ENCODE measurements around the gene A3GALT2.

A3GALT2 gene

GRCh38 chr1:33257207-33257771 is 63.6 kb downstream of the A3GALT2 start:
- DNase-seq (ENCODE audit: insufficient read length, low spot score) (no peak), FAIRE-seq (no peak)
- TF ChIP-seq POU2F2 (IDR thresholded peaks at IDR 0.05; ENCODE audit: low read depth, low read length) (no peak), POLR2A (IDR thresholded peaks at IDR 0.05; ENCODE audit: low read depth, low read length) (no peak), SPI1 (IDR thresholded peaks at IDR 0.05; ENCODE audit: low read depth, low read length) (no peak), TAF1 (IDR thresholded peaks at IDR 0.05; ENCODE audit: low read depth, low read length) (no peak), POLR2AphosphoS5 (IDR thresholded peaks at IDR 0.05; ENCODE audit: low read depth, low read length) (no peak), PAX5 (IDR thresholded peaks at IDR 0.05; ENCODE audit: insufficient read depth, low read length, severe bottlenecking) (no peak)

Measured in GM12891 (cell line).